ENCODE measurements around the gene MYO5B. TPM values are rescaled to one million over a fixed set of nuclear protein-coding genes. Genes with fewer than 3 reads are reported as not detected.

The MYO5B gene
- polyA plus RNA-seq, 6 donors from 2014 or later = 0.44 TPM; not detected in 5

DNA sequence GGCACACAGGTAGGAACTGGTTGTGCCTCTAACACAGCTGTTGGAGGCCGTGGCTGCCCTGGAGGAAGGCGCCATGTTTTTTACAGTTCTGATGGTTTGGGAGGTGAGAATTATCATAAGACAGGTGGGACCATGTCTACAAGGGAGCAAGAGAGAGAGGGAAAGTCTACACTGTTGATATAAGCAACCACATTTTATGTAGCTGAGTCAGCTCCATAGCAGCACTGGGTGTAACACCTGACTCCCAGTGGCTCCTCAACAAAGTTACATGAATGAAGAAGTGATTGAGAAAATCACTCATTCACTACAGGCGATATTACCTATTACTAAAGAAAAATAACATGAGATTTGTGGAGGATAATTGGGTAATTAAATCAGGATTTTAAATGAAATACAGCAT, 340.3 kb downstream of the MYO5B start:
- Mint-ChIP-seq H3K4me3 (no peak overlapping the region), H3K4me1 (no peaks in the 10 kb centered on the region), H3K36me3 (no peaks in the 10 kb centered on the region), H3K27ac (no peak overlapping the region), H3K27me3 (no peaks in the 10 kb centered on the region), H3K9me3 (no peaks in the 10 kb centered on the region)
- DNase-seq (no peak), ATAC-seq (ENCODE audit: low read depth in 2 of 2) (no peak)

- H3K36me3 Mint-ChIP-seq = no peaks in the 10 kb centered on the region
- H3K9me3 Mint-ChIP-seq = no peaks in the 10 kb centered on the region
- ATAC-seq (ENCODE audit: low read depth in 2 of 2) (no peak), DNase-seq (no peak)
- peaks cover 0 to 7% (median 7%) of the 10 kb centered on the region in 3 donors for H3K27me3 Mint-ChIP-seq
- peaks cover 0 to under 1% (median 0%) of the 10 kb centered on the region in 3 donors for H3K4me1 Mint-ChIP-seq
- H3K27ac Mint-ChIP-seq = no peak overlapping the region
- no peak overlapping the region for H3K4me3 Mint-ChIP-seq
These were observed 341.5 kb downstream of the MYO5B start for GRCh38 chr18:49853436-49853835.

- no peak overlapping the region for H3K27ac Mint-ChIP-seq
- H3K9me3 Mint-ChIP-seq = no peaks in the 10 kb centered on the region
- no peak for ATAC-seq (ENCODE audit: low read depth in 2 of 2)
- H3K4me1 Mint-ChIP-seq = peaks cover 0 to 3% (median 0%) of the 10 kb centered on the region in 3 donors
- H3K4me3 Mint-ChIP-seq = no peak overlapping the region
- peaks cover 0 to 12% (median 11%) of the 10 kb centered on the region in 3 donors for H3K27me3 Mint-ChIP-seq
- DNase-seq = no peak
- no peaks in the 10 kb centered on the region for H3K36me3 Mint-ChIP-seq
These were observed 341.9 kb downstream of the MYO5B start for GRCh38 chr18:49853011-49853410.

DNA sequence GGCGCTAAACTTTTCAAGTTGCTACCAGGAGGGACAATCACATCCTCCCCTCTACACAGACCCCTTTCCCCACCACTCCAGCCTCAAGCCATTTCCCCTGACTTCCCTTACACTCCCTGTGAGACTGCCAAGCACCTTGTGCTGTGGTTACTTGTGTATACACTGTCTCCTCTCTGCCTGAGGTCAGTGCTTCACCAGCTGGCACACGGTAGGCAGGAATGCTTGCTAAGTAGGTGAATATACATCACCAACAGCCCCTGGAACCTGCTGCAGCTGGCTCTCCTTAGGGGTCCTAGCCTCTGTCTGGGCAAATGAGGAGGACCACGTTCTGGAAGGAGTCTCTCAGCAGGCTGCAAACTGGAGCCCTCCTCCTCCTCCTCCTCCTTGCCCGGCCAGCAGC, 343.3 kb downstream of the MYO5B start:
- Mint-ChIP-seq H3K4me3 (no peak overlapping the region), H3K27ac (peak overlapping the region in 1 of 6 donors; percentile 73), H3K9me3 (no peaks in the 10 kb centered on the region), H3K36me3 (no peaks in the 10 kb centered on the region), H3K4me1 (peaks cover 0 to 3% (median 0%) of the 10 kb centered on the region in 3 donors), H3K27me3 (peaks cover 0 to 25% (median 23%) of the 10 kb centered on the region in 3 donors)
- DNase-seq (no peak), ATAC-seq (ENCODE audit: low read depth in 2 of 2) (no peak)

GRCh38 chr18:49850636-49851035, 344.3 kb downstream of the MYO5B start:
- Mint-ChIP-seq H3K4me1 (peaks cover 0 to 3% (median 0%) of the 10 kb centered on the region in 3 donors), H3K9me3 (no peaks in the 10 kb centered on the region), H3K27me3 (peaks cover 0 to 31% (median 25%) of the 10 kb centered on the region in 3 donors), H3K36me3 (no peaks in the 10 kb centered on the region), H3K27ac (no peak overlapping the region), H3K4me3 (no peak overlapping the region)
- DNase-seq (no peak), ATAC-seq (ENCODE audit: low read depth in 2 of 2) (no peak)

DNA sequence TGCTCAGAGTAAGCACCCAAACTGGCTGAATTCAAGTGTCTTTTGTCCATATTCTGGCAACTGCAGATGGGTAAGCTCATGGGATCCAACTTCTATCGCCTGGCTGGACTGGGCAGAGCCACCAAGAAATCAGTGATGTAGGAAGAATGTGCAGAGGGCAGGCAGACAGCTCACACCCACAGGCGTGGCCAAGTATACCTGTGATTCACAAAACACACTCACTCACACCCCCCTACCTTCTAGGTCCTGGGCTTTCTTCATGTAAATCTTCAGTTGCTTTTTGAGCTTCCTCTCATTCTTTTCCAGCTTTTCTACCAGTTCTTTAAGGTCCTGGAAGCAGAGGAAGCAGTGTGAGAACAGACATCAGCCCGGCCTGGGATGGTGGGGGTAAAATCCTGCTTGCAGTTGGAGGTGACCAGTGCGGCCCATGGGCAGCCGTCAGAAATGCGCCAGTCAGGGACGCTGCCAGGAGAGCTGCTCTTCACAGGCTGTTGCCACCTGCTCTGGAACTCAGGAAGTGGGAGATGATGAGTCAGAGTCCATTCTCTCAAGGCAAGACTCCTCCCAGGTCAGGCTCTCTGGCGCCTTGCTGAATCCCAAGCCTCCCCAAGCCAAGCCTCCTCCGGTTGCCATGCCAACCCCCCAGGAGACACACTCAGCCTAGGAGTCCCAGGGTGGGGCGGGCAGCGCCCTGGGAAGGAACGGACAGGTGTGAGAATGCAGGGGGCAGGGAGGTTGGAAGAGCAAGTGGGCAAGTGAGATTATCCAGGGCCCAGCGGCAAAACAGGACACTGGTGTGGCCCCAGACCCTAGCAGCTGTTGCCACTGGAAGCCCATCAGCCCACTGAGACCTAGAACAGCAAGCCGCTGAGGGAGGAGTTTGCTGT, 345.4 kb downstream of the MYO5B start:
- no peak for ATAC-seq (ENCODE audit: low read depth in 2 of 2)
- H3K27ac Mint-ChIP-seq = peak overlapping the region in 2 of 6 donors; percentile 14 to 68

DNA sequence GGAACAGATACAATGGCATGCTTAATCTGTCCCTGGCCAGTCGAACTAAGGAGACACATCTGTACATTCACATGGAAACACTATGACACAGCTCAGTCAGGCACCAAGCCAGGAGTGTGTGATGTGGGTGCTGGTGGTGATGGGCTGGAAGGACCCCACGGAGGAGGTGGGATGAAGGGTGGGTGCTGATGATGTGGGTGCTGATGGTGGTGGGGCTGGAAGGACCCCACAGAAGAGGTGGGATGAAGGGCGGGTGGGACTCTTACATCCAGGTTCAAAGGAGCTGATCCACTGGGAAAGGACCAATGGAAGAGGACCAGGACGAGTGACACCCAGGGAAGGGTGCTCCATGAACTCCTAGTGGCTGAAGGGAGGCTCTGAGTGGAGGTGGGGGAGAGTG, 346.8 kb downstream of the MYO5B start:
- H3K4me3 Mint-ChIP-seq = no peak overlapping the region
- H3K4me1 Mint-ChIP-seq = peaks cover 0 to 3% (median 0%) of the 10 kb centered on the region in 3 donors
- DNase-seq = no peak
- no peak overlapping the region for H3K27ac Mint-ChIP-seq
- H3K36me3 Mint-ChIP-seq = no peaks in the 10 kb centered on the region
- H3K27me3 Mint-ChIP-seq = peaks cover 3 to 31% (median 25%) of the 10 kb centered on the region in 3 donors
- no peaks in the 10 kb centered on the region for H3K9me3 Mint-ChIP-seq
- ATAC-seq (ENCODE audit: low read depth in 2 of 2) = no peak

More for the DNA sequence above, 345.4 kb downstream of the MYO5B start:
- H3K4me3 Mint-ChIP-seq = no peak overlapping the region
- no peak for DNase-seq
- H3K27me3 Mint-ChIP-seq = peaks cover 3 to 31% (median 25%) of the 10 kb centered on the region in 3 donors
- H3K4me1 Mint-ChIP-seq = peaks cover 0 to 3% (median 0%) of the 10 kb centered on the region in 3 donors
- no peaks in the 10 kb centered on the region for H3K36me3 Mint-ChIP-seq
- H3K9me3 Mint-ChIP-seq = no peaks in the 10 kb centered on the region

- Mint-ChIP-seq H3K4me3 (no peak overlapping the region), H3K4me1 (peaks cover 0 to 3% (median 0%) of the 10 kb centered on the region in 3 donors), H3K9me3 (no peaks in the 10 kb centered on the region), H3K36me3 (no peaks in the 10 kb centered on the region), H3K27me3 (peaks cover 3 to 31% (median 25%) of the 10 kb centered on the region in 3 donors), H3K27ac (no peak overlapping the region)
- DNase-seq (no peak), ATAC-seq (ENCODE audit: low read depth in 2 of 2) (no peak)
These were observed 347.4 kb downstream of the MYO5B start for GRCh38 chr18:49847524-49847923.

GRCh38 chr18:49846718-49847470, 348.1 kb downstream of the MYO5B start:
- Mint-ChIP-seq H3K27ac (peak overlapping the region in 2 of 6 donors; percentile 3 to 75), H3K4me3 (no peak overlapping the region), H3K4me1 (peaks cover 0 to 3% (median 0%) of the 10 kb centered on the region in 3 donors), H3K27me3 (peaks cover 3 to 31% (median 25%) of the 10 kb centered on the region in 3 donors), H3K9me3 (no peaks in the 10 kb centered on the region), H3K36me3 (no peaks in the 10 kb centered on the region)
- no peak for DNase-seq
- no peak for ATAC-seq (ENCODE audit: low read depth in 2 of 2)

- no peak for ATAC-seq (ENCODE audit: low read depth in 2 of 2)
- Mint-ChIP-seq H3K27ac (no peak overlapping the region), H3K4me1 (peaks cover 0 to 3% (median 0%) of the 10 kb centered on the region in 3 donors), H3K36me3 (no peaks in the 10 kb centered on the region), H3K27me3 (peaks cover 3 to 31% (median 25%) of the 10 kb centered on the region in 3 donors), H3K9me3 (no peaks in the 10 kb centered on the region), H3K4me3 (no peak overlapping the region)
- DNase-seq = no peak
These were observed 348.6 kb downstream of the MYO5B start for GRCh38 chr18:49846361-49846662.

DNA sequence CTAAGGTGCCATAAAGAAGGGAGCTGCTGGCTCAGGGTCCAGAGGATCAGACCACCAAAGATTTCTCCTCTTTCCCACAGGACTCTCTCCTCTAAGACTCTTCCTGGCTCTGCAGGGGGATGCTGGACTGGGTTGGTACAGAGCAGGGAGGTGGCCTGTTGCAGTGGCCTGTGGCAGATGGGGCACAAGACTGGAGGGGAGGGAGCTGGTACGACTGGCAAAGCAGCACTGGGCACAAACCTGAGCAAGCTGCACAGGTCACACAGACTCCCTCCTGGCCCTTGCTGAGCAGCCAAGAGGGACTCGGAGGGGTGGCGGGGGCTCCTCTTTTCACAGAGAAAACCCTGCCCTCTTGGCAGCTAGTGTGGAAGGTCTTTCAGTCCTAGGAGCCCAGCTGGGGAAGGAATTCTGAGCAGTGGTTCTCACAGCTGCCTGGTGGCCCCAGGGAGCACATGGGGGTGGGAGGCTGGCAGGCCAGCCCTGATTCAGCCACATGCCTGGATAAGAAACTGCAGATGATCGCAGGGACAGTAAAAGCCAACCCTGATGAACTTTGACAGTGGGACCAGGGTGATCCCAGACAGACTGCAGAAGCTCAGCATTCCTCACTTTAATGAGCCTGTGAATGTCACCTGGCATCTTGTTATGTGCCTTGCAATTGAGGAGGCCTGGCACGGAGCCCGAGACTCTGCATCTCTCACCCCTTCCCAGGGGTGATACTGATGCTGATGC, 349.2 kb downstream of the MYO5B start:
- DNase-seq (no peak), ATAC-seq (ENCODE audit: low read depth in 2 of 2) (no peak)
- H3K27ac Mint-ChIP-seq = no peak overlapping the region
- H3K9me3 Mint-ChIP-seq = no peaks in the 10 kb centered on the region
- no peaks in the 10 kb centered on the region for H3K36me3 Mint-ChIP-seq
- peaks cover 3 to 31% (median 25%) of the 10 kb centered on the region in 3 donors for H3K27me3 Mint-ChIP-seq
- peaks cover 0 to 3% (median 0%) of the 10 kb centered on the region in 3 donors for H3K4me1 Mint-ChIP-seq
- H3K4me3 Mint-ChIP-seq = no peak overlapping the region

DNA sequence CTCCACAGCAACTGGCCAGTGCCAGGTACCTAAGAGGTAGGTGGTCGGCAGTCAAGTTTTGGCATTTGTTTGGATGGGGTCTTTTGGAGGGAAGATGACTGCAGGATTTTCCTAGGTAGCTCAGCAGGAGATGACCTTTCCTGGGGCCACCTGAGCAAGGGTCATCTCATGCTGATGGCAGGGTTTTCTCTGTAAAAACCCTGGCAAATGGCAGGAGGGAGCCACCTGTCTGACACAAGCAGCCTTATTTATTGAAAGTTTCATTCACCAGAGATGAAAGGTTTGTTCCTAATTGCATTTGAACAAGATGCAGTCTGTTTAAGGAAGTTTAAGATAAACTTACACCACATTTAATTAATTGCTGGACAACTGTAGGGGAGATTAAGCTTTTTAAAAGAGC, 350.0 kb downstream of the MYO5B start:
- Mint-ChIP-seq H3K4me3 (no peak overlapping the region), H3K9me3 (no peaks in the 10 kb centered on the region), H3K27ac (no peak overlapping the region), H3K36me3 (no peaks in the 10 kb centered on the region), H3K27me3 (peaks cover 3 to 31% (median 25%) of the 10 kb centered on the region in 3 donors), H3K4me1 (peaks cover 0 to 3% (median 0%) of the 10 kb centered on the region in 3 donors)
- ATAC-seq (ENCODE audit: low read depth in 2 of 2) = no peak
- DNase-seq = no peak

Measured in naive B cell (primary cell).